Measurements from ENCODE around the gene MAN2B2. TPM values are rescaled to one million over a fixed set of nuclear protein-coding genes. Genes with fewer than 3 reads are reported as not detected.

MAN2B2 gene
- total and polyA plus RNA-seq, 9 donors: 19.1 to 49.2 (median 40.0) TPM

DNA sequence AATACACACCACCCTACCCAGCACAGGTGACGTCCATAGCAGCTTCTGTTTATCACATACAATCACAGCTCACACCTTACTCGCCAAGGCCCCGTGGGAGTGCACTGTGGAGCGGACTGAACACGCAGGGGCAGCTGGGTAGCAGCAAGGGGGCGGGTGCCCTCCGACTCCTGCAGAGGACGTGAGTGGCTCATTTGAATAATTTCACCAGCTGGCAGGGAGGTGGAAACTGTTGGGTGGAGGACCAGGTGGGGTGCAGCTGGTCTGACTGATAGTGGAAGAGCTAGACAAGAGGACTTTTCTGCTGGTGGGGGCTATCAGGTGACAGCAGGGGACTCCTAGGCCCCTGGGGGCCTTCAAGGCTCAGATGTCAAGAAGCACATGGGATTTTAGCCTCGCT is 16.3 kb downstream of the MAN2B2 start:
- Histone ChIP-seq H3K27me3 (no peaks in the 10 kb centered on the region), H3K4me3 (no peak overlapping the region), H3K27ac (no peak overlapping the region), H3K9me3 (no peaks in the 10 kb centered on the region), H3K36me3 (no peaks in the 10 kb centered on the region), H3K4me1 (ENCODE audit: insufficient read depth) (no peaks in the 10 kb centered on the region)
- no peak for DNase-seq
- WGBS, 3 donors: 68 to 74% (median 72%) methylated on average over 9 of the region's 9 CpGs
- no peak for TF ChIP-seq POLR2A (IDR thresholded peaks at IDR 0.05)
- no peak for TF ChIP-seq EP300 (IDR thresholded peaks at IDR 0.05)
- TF ChIP-seq CTCF (IDR thresholded peaks at IDR 0.05): no peak
- intact Hi-C loops (cut with DNase I): no loop called here

- Histone ChIP-seq H3K4me3 (no peak overlapping the region), H3K4me1 (ENCODE audit: insufficient read depth) (no peaks in the 10 kb centered on the region), H3K36me3 (no peaks in the 10 kb centered on the region), H3K9me3 (no peaks in the 10 kb centered on the region), H3K27ac (no peak overlapping the region), H3K27me3 (no peaks in the 10 kb centered on the region)
- TF ChIP-seq POLR2A (IDR thresholded peaks at IDR 0.05): no peak
- no peak for TF ChIP-seq EP300 (IDR thresholded peaks at IDR 0.05)
- no peak for TF ChIP-seq CTCF (IDR thresholded peaks at IDR 0.05)
- intact Hi-C loops (cut with DNase I): no loop called here
- no peak for DNase-seq
- 69 to 82% (median 72%) methylated on average over 9 of the region's 9 CpGs for WGBS, 3 donors
Observed at GRCh38 chr4:6591781-6592180, 16.8 kb downstream of the MAN2B2 start.

GRCh38 chr4:6592804-6593563 is 18.0 kb downstream of the MAN2B2 start:
- DNase-seq: no peak
- no peak overlapping the region for H3K27ac ChIP-seq
- no peaks in the 10 kb centered on the region for H3K9me3 ChIP-seq
- WGBS, 3 donors: 86 to 91% (median 87%) methylated on average over 15 to 16 of the region's 16 CpGs
- intact Hi-C loops (cut with DNase I): no loop called here
- no peak overlapping the region for H3K4me3 ChIP-seq
- H3K36me3 ChIP-seq: no peaks in the 10 kb centered on the region
- H3K4me1 ChIP-seq (ENCODE audit: insufficient read depth): no peaks in the 10 kb centered on the region
- no peaks in the 10 kb centered on the region for H3K27me3 ChIP-seq
- no peak for TF ChIP-seq CTCF (IDR thresholded peaks at IDR 0.05)
- no peak for TF ChIP-seq EP300 (IDR thresholded peaks at IDR 0.05)
- TF ChIP-seq POLR2A (IDR thresholded peaks at IDR 0.05): no peak

GRCh38 chr4:6594341-6594740 is 19.4 kb downstream of the MAN2B2 start:
- H3K4me1 ChIP-seq (ENCODE audit: insufficient read depth): no peaks in the 10 kb centered on the region
- 94 to 95% (median 94%) methylated on average over 19 to 22 of the region's 22 CpGs for WGBS, 3 donors

More at GRCh38 chr4:6594341-6594740, 19.4 kb downstream of the MAN2B2 start:
- TF ChIP-seq POLR2A (IDR thresholded peaks at IDR 0.05): no peak
- TF ChIP-seq EP300 (IDR thresholded peaks at IDR 0.05): no peak
- TF ChIP-seq CTCF (IDR thresholded peaks at IDR 0.05): no peak
- no peaks in the 10 kb centered on the region for H3K27me3 ChIP-seq
- no peak overlapping the region for H3K4me3 ChIP-seq
- no peak overlapping the region for H3K27ac ChIP-seq
- no peaks in the 10 kb centered on the region for H3K36me3 ChIP-seq
- no peaks in the 10 kb centered on the region for H3K9me3 ChIP-seq
- intact Hi-C loops (cut with DNase I): no loop called here
- no peak for DNase-seq
